ENCODE data around the gene ZBTB32. TPM values are rescaled to one million over a fixed set of nuclear protein-coding genes. Genes with fewer than 3 reads are reported as not detected.

Gene ZBTB32
- polyA plus RNA-seq, 1 donor: 0.32 TPM

GRCh38 chr19:35738021-35738886, 33.9 kb downstream of the ZBTB32 start:
- no peak for DNase-seq

GRCh38 chr19:35738887-35739229, 34.5 kb downstream of the ZBTB32 start:
- no peak for DNase-seq

DNA sequence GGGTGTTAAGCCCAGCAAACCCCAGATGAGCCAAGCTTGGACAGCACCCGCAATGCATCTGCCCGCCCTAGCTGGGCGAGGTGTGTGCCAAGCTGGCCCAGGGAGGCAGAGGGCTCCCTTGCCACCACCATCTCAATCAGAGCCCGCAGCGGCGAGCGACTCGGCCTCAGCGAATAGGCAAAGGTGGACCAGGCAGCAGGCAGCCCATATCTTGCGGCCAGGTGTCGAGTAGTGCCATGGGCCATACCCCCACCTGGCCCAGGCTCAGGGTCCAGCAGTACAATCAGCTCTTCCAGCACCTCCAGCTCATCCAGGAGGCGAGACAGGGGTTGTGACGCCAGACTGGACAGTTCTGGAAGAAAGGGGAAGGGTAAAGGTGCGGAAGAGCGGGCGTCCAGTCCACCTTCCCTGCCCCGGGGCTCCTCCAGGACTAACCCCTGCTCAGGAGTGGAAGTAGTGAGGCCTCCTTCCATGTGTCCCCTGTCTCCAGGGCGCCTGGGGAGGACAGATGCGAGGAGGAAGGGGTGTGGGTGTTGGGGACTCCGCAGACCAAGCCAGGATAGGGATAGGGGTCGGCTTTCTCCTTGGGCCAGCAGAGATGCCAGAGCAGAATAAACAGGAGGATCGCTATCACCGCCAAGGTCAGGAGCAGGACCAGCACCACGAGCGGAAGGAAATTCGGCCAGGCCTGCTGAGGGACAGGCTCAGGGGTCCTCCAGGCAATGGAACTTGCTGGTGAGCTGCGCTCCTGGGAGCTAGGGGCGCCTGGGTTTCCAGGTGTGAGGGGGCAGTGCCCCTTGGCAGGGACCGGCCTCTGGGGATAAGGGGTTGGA, 35.1 kb downstream of the ZBTB32 start:
- no peak for DNase-seq

DNA sequence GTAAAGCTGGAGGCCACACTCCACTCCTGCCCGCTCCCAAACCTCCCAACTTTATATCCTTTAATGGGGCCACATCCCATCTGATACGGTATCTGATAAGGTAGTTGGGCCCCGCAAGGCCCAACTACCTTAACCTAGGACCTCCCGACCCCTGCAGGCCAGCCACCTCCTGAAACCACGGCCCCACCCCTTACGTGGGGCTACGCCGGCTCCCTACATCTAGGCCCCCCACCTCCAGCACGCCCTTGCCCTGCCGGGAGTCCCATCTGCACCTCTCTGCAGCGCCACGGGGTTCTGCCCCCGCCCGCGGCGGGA, 35.7 kb downstream of the ZBTB32 start:
- no peak for DNase-seq

- peak; percentile 97 for DNase-seq
Observed at GRCh38 chr19:35740423-35741202, 36.3 kb downstream of the ZBTB32 start.

DNA sequence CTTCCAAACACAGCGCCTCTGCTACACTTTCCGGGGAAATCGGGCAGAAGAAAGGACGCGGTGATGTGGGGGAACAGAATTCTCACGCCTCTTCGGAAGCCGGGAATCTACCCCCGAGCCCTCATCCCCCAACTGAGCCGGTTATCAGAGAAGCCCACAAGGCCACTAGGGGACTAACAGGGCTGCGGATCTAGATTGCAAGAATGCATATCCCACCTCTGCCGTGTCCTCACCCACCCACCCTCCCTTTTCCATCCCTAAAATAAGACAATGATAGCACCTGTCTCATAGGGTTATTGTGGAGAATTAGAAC, 36.8 kb downstream of the ZBTB32 start:
- no peak for DNase-seq

- no peak for DNase-seq
Observed at GRCh38 chr19:35742121-35742724, 37.9 kb downstream of the ZBTB32 start, which contains the start of gene IGFLR1. IGFLR1 (minus strand) TSS chr19:35742452; CDS start chr19:35741180, 1,272 bp downstream.

DNA sequence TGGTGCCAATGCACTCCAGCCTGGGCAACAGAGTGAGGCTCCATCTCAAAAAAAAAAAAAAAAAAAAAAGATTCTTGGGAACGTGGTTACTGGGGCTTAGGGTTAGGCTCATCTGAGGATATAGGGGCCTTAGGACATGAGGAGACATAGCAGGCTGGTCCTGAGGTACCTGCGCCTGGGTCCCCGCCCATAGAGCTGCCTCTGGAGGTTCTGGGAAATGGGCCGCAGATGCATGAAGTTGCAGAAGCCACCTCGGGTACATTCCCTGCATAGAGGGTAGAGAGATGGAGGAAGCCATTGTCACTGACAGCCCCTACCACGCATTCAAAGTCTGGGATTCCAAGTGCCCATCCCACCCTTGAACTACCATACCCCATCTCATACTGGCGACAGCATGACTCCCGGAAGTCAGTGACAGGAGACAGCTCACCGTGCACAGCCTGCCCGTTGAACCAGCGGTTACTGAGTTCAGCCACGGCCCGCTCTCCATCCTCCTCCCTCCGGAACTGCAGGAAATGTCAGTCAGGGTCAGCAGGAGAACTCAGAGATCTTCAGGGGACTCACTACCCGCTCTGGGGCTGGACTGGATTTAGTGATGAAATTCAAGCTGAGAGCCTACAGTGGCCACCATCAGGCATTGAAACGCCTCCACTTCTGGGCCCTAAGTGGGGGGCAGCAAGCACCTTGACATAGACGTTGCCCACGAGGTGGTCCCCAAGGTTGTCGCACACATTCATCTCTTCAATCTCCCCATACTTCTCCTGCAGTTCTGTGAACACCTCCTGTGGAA, 39.5 kb downstream of the ZBTB32 start:
- DNase-seq: no peak

DNA sequence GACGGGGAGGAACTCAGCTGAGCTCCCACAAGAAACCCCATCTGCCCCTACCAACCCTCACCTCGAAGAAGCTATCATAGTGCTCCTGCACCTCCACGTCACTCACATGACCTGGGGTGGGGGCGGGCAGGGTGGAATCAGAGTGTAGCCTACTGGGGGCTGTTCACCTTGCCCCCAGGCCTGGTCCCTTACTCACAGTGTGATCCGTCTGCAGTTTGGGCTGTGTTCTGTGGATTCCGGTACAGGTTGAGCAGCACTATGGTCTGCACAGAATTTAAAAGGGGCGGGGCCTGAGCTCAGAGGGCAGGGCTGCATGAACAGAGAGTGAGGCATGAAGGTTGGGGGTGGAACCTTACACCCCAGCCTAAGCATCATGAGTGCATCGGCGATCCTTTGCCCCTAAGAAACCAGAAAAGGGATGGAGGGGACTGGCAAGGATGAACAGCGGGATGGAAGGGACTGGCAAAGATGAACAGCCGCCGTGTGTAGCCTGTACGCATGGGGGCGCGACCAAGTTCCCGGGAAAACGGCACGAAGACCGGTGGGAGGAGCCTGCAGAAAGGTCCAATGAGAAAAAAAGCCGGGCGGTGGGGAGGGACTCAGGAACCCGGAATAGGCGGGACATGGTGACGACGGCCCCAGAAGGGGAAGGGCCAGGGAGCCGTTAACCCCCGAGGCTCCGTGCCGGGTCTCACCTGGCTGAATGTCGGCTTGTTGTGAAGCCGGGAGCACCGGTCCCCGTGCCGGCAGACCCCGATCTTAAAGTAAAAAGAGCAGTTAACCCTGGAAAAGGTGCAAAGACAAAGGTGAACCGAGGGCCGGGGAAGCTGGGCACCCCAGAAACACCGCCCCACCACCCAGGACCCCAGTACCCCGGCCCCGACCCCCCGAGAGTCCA, 40.3 kb downstream of the ZBTB32 start:
- peak; percentile 96 for DNase-seq

DNA sequence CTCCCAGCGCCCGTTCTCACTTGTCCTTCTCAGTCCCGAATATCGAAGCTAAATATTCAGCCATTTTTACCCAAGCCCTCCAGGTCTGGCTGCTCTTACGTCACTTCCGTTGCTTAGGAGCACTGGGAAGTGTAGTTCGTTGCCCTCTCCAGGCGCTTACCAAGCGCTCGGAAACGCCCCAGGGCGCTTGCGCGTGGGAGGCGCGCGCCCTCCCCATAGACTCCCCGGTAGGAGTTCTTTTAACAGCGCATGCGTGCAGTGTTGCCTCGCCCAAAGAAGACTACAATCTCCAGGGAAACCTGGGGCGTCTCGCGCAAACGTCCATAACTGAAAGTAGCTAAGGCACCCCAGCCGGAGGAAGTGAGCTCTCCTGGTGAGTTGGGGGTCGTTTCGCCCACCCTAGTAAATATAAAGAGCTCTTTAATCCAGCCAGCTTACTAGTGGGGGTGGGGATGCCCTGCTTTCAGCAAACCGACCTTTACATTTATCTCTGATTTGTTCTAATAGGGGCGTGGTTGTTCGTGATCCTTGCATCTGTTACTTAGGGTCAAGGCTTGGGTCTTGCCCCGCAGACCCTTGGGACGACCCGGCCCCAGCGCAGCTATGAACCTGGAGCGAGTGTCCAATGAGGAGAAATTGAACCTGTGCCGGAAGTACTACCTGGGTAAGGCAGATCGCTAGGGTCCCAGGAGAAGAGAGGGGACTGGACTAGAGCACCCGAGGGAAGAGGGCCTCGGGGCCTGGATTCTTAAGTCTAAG, 41.1 kb downstream of the ZBTB32 start, which contains the start of the genes PSENEN and U2AF1L4:
Gene PSENEN, plus strand, starts transcription at position 324 of the 759 bp plus-strand sequence. Its CDS starts 280 bp downstream, at position 604.
Gene U2AF1L4, minus strand, starts transcription at position 91 of the 759 bp plus-strand sequence. Its CDS starts 27 bp downstream, at position 64.
- peak; percentile 99 for DNase-seq

GRCh38 chr19:35746087-35746462, 41.7 kb downstream of the ZBTB32 start:
- no peak for DNase-seq

DNA sequence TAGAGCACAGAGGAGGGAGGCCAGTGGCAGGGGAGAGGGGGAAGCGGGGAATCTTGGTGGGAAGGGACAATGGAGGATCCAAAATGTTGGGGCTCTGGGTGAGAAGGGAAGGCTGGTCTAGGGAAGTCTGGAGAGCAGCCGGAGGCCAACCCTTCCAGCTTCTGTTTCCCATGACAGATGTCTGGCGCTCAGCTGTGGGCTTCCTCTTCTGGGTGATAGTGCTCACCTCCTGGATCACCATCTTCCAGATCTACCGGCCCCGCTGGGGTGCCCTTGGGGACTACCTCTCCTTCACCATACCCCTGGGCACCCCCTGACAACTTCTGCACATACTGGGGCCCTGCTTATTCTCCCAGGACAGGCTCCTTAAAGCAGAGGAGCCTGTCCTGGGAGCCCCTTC, 42.2 kb downstream of the ZBTB32 start:
- DNase-seq: no peak

DNA sequence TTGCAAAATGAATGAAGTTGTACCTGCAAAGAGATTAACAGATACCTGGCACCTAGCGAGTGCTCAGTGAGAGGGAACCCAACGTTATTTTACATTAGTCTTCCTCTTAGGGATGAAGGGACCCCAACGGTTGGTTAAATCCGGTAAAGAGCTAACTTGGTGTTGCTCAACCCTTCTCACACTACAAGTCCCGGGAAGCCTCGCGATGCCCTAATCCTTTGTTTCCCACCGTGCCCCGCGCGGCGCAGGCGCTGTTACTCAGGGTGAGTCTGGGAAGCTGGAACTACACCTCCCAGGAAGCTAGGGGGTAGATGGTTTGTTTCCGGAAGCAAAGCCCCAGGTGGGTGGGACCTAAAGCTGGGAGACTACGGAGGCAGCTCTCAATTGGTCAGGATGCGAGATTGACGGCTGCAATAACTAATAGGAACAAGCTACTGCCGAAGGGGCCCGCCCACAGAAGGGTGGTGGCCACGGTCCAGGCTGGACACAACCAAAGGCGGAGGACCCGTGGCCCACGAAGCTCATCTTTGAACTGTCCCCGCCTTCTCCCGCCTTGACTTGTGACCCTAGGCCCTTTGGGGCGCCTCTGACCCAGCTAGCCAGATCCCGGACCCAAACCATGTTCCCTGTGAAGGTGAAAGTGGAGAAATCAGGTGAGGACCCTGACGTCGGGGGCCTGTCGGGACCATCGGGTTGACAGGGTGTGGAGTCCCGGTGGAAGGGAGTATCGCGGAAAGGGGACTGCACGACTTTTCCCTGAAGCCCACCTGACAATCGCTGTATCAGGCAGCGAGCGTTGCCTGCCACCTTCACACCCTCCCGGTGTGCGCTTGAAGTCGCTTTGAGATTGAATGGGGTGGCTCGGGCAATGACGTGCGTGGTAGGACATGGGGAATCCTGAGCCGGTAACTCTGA, 44.0 kb downstream of the ZBTB32 start, which contains the start of gene LIN37:
Gene LIN37, plus strand, starts transcription at position 471 of the 915 bp plus-strand sequence. Its CDS starts 149 bp downstream, at position 620.
- peak; percentile 99 for DNase-seq

DNA sequence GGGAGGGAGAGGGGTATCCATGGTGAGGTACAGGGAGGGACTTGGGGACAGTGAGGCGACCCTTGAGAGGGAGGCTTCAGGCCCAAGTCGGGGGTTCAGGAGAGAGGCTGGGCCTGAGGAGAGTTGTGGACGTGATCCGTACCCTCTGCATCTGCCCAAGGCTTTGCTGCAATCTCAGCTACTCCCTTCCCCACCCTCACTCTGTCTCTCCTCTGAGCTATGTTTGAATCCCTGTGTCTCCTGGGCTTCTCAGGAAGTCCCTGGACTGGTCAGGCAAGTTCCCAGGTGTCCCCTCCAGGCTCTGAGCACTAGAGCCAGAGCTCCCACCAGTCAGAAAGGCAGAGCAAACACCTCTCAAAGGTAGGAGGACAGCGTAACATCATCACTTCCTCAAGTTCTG, 45.8 kb downstream of the ZBTB32 start:
- DNase-seq: no peak

DNA sequence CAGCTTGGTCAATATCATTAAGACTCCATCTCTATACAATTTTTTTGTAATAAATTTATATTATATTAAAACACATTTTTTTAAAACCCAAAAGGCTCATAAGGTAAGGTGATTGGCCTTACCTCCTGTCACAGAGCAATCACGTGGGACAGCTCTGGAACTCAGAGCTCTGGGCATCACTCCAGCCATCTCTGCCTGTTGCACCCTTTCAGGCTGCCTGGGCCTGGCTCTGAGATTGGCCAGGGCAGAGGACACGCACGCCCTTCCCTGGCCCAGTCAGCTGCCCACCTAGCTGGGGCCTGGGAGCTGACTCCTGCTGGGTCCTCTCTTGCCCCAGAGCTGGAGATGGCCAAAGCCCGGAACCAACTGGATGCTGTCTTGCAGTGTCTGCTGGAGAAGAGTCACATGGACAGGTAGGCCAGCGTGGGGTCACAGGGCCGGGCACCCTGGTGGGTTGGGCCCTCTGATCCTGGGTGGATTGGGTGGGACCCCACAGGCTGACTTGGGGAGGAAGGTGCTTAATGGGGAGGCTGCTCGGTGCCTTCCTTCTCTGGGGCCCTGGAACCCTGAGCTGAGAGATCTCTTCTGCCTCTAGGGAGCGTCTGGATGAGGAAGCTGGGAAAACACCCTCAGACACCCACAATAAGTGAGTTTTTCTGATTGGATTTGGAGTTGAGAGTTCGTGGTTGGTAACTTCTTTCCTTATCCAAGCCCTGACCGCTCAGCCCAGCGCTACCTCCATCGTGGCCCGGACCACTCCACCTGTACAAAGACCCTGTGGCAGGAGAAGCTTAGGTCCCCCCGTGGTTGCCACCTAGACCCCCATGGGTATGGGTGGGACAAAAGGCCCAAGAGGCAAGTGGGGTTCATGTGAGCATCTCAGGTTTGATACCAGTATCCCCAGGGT, 47.7 kb downstream of the ZBTB32 start:
- no peak for DNase-seq

- DNase-seq: no peak
Observed at GRCh38 chr19:35752746-35753350, 48.5 kb downstream of the ZBTB32 start.

All from left kidney (tissue), 2 donors.